IgD-negative memory B cell (primary cell): Measurements from ENCODE around the gene DGAT2L6. TPM values are rescaled to one million over a fixed set of nuclear protein-coding genes. Genes with fewer than 3 reads are reported as not detected.
"Not testable (repeated sequence)": the region's sequence is repeated elsewhere in the genome, so short reads cannot be mapped to it uniquely, and the experiment has no call there.

Experiments
- H3K27ac Mint-ChIP-seq, 3 donors: one replicate each; pipeline ENCODE4 v1.8.0; 2020 to 2022; ENCODE audit warnings: mild to moderate bottlenecking in 3 of 3, mixed read lengths in 3 of 3, moderate library complexity in 1 of 3
- H3K27me3 Mint-ChIP-seq: one replicate; pipeline ENCODE4 v1.8.0; 2021; ENCODE audit warnings: mixed read lengths
- H3K36me3 Mint-ChIP-seq: one replicate; pipeline ENCODE4 v1.8.0; 2020; ENCODE audit warnings: mild to moderate bottlenecking, mixed read lengths
- H3K4me1 Mint-ChIP-seq, 3 donors: one replicate each; pipeline ENCODE4 v1.8.0; 2020 to 2022; ENCODE audit warnings: mixed read lengths in 3 of 3, mild to moderate bottlenecking in 1 of 3
- H3K4me3 Mint-ChIP-seq, 4 donors: one replicate each; pipeline ENCODE4 v1.8.0; 2020 to 2022; ENCODE audit warnings: mild to moderate bottlenecking in 4 of 4, mixed read lengths in 4 of 4, moderate library complexity in 3 of 4
- H3K9me3 Mint-ChIP-seq, 3 donors: one replicate each; pipeline ENCODE4 v1.8.0; 2020 to 2021; ENCODE audit warnings: mixed read lengths in 3 of 3, mild to moderate bottlenecking in 1 of 3
- polyA plus RNA-seq: library from polyadenylated mRNA; unstranded; fragments of 300-500 nt; fragmentation: Illumina TruSeq; gene quantifications from one replicate; pipeline ENCODE4 v1.2.3, GENCODE V29; 2021

DGAT2L6 gene
- polyA plus RNA-seq, 1 donor from 2014 or later: not detected

DNA sequence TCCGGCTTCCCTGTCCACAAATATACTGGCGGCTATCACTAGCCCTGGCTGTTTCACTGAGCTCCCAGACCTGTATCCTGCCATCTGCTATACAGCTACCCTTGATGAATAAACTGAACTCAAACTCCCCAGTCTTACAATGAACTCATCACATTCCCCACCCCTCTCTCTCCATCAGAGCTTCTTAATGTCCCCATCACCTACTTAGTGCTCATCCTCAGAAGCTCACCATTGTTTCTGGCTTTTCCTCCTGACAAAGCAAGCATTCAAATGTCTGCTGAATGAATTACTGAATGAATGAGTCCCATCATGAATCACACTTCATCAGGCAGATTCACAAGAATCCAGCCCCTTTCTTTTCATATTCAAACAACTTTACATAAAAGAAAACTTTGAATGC is 5.7 kb upstream of the DGAT2L6 start:
- H3K27ac Mint-ChIP-seq: peak overlapping the region in 1 of 3 donors; percentile 59
- no peak overlapping the region for H3K4me3 Mint-ChIP-seq
- H3K9me3 Mint-ChIP-seq: peaks cover 0 to 3% (median 0%) of the 10 kb centered on the region in 3 donors

DNA sequence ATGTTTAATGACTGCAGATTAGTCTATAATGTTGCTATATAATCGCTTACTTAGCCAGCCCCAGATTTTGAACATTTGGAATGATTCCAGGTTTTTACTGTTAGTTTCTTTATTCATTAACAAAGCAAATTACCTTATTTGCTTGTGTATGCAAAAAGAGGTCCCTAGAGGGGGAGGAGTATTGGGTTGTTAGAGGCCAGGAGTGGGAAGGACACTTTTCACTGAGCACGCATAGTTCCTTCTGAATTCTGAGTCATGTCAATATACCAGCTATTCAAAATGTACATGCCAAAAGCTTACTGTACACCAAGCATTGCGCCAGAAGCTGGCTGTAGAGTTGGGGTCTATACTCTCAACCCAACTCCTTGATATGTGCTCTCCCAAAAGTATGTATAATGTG is 5.1 kb upstream of the DGAT2L6 start:
- peaks cover 1% of the 10 kb centered on the region for H3K36me3 Mint-ChIP-seq
- H3K9me3 Mint-ChIP-seq: peaks cover 0 to 3% (median 0%) of the 10 kb centered on the region in 3 donors
- H3K27me3 Mint-ChIP-seq: peaks cover 5% of the 10 kb centered on the region
- H3K4me3 Mint-ChIP-seq: no peak overlapping the region
- no peak overlapping the region for H3K27ac Mint-ChIP-seq
- peaks cover 0 to 6% (median 6%) of the 10 kb centered on the region in 3 donors for H3K4me1 Mint-ChIP-seq

More for the DNA sequence above, 5.7 kb upstream of the DGAT2L6 start:
- Mint-ChIP-seq H3K36me3 (peaks cover 2% of the 10 kb centered on the region), H3K27me3 (peaks cover 4% of the 10 kb centered on the region), H3K4me1 (peaks cover 0 to under 1% (median 0%) of the 10 kb centered on the region in 3 donors)

DNA sequence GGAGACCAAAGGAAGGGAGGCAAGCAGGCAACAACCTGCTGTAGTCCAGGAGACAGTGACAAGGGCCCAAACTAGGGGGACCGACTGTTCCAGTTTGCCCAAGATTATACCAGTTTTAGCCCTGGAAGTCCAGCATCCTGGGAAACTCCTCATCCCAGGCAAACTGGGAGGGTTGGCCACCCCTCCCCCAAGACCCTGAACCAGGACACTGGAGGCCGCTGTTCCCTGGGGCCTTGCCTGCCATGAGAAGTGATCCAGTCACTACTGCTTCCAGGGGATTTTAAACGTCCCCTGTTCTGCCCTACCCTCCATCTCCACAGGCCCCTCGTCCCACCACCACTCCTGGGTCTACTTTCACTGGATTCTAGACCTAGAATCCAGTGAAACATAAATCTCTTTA is 4.3 kb upstream of the DGAT2L6 start:
- Mint-ChIP-seq H3K36me3 (no peaks in the 10 kb centered on the region), H3K4me1 (peaks cover 0 to 7% (median 7%) of the 10 kb centered on the region in 3 donors), H3K27ac (no peak overlapping the region), H3K27me3 (peaks cover 6% of the 10 kb centered on the region), H3K9me3 (peaks cover 0 to 3% (median 0%) of the 10 kb centered on the region in 3 donors), H3K4me3 (no peak overlapping the region)

DNA sequence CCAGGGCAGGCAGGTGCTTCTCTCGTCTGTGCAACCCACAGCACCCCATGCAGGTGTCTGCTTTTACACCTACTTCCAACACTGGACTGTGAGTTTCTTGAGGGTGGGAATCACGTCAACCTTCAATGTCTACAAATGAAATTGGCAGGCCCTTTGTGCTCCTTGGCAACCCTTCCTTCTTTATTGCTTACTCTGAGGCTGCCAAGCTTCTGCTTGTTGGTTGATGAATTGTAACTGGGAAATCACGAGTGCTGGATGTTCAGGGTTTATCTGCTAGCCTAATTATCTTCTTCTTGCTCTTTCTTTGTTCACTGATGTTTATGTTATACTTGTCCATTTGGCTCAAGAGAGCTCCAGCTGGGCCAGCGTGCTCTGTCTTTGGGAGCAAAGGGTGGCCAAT is 2.5 kb upstream of the DGAT2L6 start:
- H3K27me3 Mint-ChIP-seq: peaks cover 6% of the 10 kb centered on the region
- peaks cover 0 to 3% (median 0%) of the 10 kb centered on the region in 3 donors for H3K9me3 Mint-ChIP-seq
- no peaks in the 10 kb centered on the region for H3K36me3 Mint-ChIP-seq
- no peak overlapping the region for H3K4me3 Mint-ChIP-seq
- H3K27ac Mint-ChIP-seq: no peak overlapping the region
- peaks cover 0 to 7% (median 7%) of the 10 kb centered on the region in 3 donors for H3K4me1 Mint-ChIP-seq

DNA sequence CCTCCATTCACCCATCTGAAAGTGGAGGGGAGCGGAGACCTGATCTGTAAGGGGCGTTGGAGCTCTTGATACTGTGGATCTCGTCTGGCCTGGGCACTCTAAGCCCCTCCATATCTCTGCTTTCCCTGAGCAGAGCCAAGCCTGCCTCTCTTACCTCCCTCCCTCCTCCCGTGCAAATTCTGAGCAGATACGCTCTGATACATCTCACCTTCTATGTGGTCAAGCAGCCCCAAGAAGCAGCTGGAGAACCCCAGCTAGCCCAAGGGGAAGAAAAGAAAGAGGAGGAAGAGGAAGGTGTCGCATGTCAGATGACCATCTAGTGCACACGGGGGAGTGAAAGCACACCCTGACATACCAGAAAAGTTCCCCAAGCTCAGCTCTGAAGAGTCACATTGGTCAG is 1.9 kb upstream of the DGAT2L6 start:
- H3K9me3 Mint-ChIP-seq: peaks cover 0 to 3% (median 0%) of the 10 kb centered on the region in 3 donors

DNA sequence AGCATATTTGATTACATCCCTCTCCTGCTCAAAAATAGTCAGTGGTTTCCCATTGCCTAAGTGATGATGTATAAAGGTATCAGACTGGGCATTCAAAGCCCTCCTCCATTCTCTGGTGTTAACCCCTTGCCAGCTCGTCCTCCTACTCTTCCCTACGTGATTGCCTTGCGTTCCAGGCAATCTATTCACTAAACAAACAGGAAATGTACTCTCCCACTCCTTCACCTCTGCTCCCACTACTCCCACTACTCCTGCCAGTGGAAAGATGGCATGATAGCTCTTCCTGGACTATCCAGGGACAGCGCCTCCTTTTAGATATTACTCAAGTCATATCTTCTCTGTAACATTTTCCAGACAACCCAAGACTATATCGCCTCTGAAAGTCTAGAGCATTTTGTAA is 5.8 kb downstream of the DGAT2L6 start:
- Mint-ChIP-seq H3K27ac (peak overlapping the region in 1 of 3 donors; percentile 20), H3K36me3 (no peaks in the 10 kb centered on the region), H3K4me3 (no peak overlapping the region), H3K4me1 (no peaks in the 10 kb centered on the region), H3K27me3 (peaks cover 4% of the 10 kb centered on the region), H3K9me3 (no peaks in the 10 kb centered on the region)

More for the DNA sequence above, 1.9 kb upstream of the DGAT2L6 start:
- H3K27me3 Mint-ChIP-seq: peaks cover 6% of the 10 kb centered on the region
- H3K4me3 Mint-ChIP-seq: no peak overlapping the region
- no peaks in the 10 kb centered on the region for H3K36me3 Mint-ChIP-seq
- no peak overlapping the region for H3K27ac Mint-ChIP-seq
- H3K4me1 Mint-ChIP-seq: peaks cover 0 to 7% (median 7%) of the 10 kb centered on the region in 3 donors

DNA sequence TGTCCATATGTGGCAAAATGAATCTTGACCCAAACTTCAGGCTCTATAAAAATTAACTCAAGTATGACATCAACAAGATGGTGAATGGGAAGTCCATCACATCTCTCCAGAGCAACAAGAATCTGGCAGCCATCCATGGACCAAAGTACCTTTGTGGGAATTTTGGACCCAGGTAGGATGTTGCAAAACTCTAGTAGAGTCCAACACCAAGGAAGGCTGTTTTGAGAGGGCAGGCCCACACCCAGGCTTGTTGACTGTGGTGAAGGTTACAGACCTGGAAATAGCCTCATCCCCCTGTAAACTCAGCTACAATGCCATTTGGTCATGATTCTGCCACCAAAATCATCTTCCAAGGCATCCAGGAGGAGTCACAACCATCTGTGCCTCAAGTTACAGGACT is 12.9 kb downstream of the DGAT2L6 start:
- Mint-ChIP-seq H3K4me1 (no peaks in the 10 kb centered on the region), H3K27me3 (peaks cover 4% of the 10 kb centered on the region), H3K4me3 (no peak overlapping the region), H3K36me3 (no peaks in the 10 kb centered on the region), H3K27ac (no peak overlapping the region), H3K9me3 (peaks cover 3 to 11% (median 7%) of the 10 kb centered on the region in 3 donors)

DNA sequence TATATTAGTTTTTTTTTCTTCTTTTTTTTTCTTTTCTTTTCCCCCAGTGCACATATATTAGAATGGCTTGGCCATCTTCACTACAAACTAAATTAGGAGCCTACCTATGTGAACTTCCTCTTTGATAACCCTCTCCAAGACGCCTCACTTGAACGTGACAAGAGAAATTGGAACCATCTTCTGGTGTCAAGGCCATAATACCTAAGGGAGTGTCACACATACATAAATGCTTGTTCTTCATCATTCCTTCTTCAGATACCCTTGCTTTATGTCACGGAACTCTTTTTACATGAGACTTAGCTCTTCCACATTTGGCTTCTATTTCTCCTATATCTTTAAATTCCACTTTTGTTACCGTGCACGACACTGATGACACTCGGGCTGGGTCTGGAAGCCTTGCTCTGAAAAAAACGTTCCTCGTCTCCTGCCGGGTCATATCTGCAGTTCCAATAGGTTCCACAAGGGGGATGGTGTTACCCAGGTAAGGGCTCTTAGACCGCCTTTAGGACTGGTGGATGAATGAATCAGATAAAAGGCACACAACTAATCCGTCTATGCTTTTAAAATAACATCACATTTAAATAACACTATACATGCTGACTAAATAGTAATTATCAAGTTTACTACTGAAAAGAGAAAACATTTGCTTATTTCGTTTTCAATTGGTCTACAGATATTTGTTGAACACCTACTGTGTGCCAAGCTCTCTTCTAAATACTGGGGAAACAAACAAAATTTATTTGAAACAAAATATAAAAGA is 19.9 kb downstream of the DGAT2L6 start:
- Mint-ChIP-seq H3K4me1 (peaks cover 0 to 2% (median 1%) of the 10 kb centered on the region in 3 donors), H3K9me3 (peaks cover 0 to 1% (median 0%) of the 10 kb centered on the region in 3 donors), H3K36me3 (no peaks in the 10 kb centered on the region), H3K4me3 (peak overlapping the region in 1 of 4 donors; percentile 79), H3K27ac (no peak overlapping the region), H3K27me3 (peaks cover 2% of the 10 kb centered on the region)

DNA sequence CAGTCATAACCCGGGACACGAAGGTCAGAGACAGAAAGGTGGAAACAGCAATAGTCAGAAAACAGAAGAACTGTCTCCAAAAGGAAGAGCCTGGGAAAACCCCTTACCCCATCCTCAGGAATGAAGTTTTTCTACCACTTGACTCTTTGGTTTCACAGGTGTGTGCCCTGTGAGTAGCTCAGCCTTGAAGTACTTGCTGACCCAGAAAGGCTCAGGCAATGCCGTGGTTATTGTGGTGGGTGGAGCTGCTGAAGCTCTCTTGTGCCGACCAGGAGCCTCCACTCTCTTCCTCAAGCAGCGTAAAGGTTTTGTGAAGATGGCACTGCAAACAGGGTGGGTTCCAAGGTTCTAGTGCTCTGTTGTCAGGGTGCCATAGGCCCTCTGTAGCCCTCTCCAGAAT is 24.4 kb downstream of the DGAT2L6 start:
- H3K9me3 Mint-ChIP-seq: no peaks in the 10 kb centered on the region

DNA sequence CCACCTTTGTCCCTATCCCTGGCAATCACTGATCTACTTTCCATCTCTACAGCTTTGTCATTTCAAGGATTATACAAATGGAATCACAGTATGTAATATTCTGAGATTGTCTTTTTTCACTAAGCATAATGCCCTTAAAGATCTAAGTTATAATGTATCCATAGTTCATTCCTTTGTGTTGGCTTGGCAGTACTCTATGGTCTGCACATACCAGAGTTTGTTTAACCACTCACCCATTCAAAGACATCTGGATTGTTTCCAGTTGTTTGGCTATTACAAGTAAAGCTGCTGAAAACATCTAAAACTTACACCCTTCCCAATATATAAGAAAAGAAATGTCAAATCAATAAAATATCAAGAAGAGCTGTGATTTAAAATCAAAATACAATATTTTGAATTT is 31.2 kb downstream of the DGAT2L6 start:
- H3K4me1 Mint-ChIP-seq: no peaks in the 10 kb centered on the region
- H3K4me3 Mint-ChIP-seq: no peak overlapping the region
- H3K27ac Mint-ChIP-seq: no peak overlapping the region
- peaks cover 2% of the 10 kb centered on the region for H3K36me3 Mint-ChIP-seq
- no peaks in the 10 kb centered on the region for H3K27me3 Mint-ChIP-seq
- H3K9me3 Mint-ChIP-seq: peaks cover 0 to 4% (median 0%) of the 10 kb centered on the region in 3 donors

More for the DNA sequence above, 24.4 kb downstream of the DGAT2L6 start:
- H3K4me3 Mint-ChIP-seq: no peak overlapping the region
- H3K4me1 Mint-ChIP-seq: peaks cover 0 to 2% (median 1%) of the 10 kb centered on the region in 3 donors
- peaks cover 2% of the 10 kb centered on the region for H3K27me3 Mint-ChIP-seq
- H3K36me3 Mint-ChIP-seq: peaks cover 2% of the 10 kb centered on the region
- no peak overlapping the region for H3K27ac Mint-ChIP-seq

DNA sequence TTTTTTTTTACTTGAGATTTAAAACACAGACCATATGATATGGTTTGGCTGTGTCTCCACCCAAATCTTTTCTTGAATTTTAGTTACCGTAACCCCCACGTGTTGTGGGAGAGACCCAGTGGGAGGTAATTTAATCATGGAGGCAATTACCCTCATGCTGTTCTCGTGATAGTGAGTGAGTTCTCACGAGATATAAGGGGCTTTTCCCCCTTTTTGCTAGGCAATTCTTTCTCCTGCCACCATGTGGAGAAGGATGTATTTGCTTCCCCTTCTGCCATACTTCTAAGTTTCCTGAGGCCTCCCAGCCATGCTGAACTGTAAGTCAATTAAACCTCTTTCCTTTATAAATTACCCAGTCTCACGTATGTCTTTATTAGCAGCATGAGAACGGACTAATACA is 32.3 kb downstream of the DGAT2L6 start:
- H3K4me3 Mint-ChIP-seq, H3K27ac Mint-ChIP-seq, H3K27me3 Mint-ChIP-seq, H3K4me1 Mint-ChIP-seq, H3K9me3 Mint-ChIP-seq, H3K36me3 Mint-ChIP-seq: not testable (repeated sequence)

DNA sequence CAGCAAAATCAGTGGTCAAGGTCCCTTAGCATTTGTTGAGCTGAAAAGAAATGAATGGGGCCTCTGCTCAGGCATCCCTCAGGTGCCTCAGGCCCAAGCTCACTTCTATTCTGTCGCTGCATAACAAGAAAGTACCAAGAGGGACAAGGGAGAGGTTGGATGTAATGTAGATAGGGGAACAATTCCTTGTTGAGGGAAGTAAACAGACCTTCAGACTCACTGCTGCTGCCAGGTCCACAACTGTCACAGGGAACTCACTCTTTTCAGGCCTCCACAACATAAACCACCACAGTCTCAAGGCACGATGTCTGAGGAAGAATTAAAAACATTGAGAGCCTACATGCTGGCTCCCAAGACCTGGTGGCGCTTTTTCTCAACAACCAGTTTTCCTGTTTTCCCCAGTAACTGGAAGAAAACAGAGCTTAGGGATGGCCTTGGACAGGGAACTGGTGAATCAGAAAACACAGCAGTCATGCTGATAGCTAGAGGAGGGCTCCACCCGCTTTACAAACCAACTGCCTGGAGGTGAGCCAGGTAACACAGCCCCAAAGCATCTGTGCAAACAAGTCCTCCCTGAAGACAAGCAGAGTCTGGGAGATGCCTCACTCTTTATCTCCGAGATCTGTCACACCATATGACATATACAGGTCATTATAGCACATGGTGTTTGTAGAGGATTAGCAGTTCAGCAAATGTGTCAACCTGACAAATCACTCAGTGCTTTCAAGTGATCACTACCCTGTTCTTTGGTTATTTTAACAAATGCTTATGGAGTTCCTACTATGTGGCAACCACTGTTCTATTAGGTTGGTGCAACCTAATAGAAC is 42.9 kb downstream of the DGAT2L6 start:
- H3K4me3 Mint-ChIP-seq: no peak overlapping the region
- H3K9me3 Mint-ChIP-seq: no peaks in the 10 kb centered on the region
- H3K4me1 Mint-ChIP-seq: no peaks in the 10 kb centered on the region
- no peak overlapping the region for H3K27ac Mint-ChIP-seq
- H3K27me3 Mint-ChIP-seq: peaks cover 10% of the 10 kb centered on the region
- H3K36me3 Mint-ChIP-seq: no peaks in the 10 kb centered on the region

DNA sequence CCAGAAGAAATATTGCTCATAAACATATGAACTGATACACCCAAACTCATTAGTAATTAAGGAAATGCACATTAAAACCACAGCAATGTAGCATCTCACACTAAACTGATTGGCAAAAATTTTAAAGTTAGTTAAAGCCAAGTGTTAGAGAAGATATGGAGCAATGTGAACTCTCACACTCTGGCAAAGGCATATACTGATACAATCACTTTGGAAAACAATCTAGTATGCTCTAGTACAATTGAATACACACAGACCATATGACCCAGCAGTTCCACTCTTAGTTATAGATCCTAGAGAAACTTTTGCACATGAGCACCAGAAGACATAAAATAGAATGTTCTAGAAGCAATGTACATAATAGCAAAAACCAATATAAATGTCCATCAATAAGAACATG is 48.8 kb downstream of the DGAT2L6 start:
- Mint-ChIP-seq H3K4me1 (no peaks in the 10 kb centered on the region), H3K36me3 (no peaks in the 10 kb centered on the region), H3K27ac (no peak overlapping the region), H3K4me3 (no peak overlapping the region), H3K9me3 (no peaks in the 10 kb centered on the region), H3K27me3 (peaks cover 2% of the 10 kb centered on the region)

DNA sequence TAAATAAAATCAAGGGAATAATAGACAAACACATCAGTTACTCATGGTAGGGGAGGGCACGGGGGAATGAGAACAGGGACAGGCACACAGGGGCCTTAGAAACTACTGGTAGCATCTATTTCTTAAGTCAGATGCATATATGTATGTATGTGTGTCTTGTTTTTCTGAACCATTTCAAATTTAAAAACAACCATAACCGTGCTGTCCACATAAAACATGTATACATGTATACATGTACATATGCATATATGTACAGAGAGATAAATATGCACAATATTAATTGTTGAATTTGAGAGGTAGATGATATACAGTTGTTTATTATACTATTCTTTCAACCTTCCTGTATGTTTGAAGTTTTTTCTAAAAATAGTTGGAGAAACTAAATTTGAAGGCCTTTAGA is 49.4 kb downstream of the DGAT2L6 start:
- H3K27me3 Mint-ChIP-seq: peaks cover 2% of the 10 kb centered on the region
- H3K4me1 Mint-ChIP-seq: no peaks in the 10 kb centered on the region
- H3K4me3 Mint-ChIP-seq: no peak overlapping the region
- H3K9me3 Mint-ChIP-seq: no peaks in the 10 kb centered on the region
- peak overlapping the region in 1 of 3 donors; percentile 17 for H3K27ac Mint-ChIP-seq
- no peaks in the 10 kb centered on the region for H3K36me3 Mint-ChIP-seq

DNA sequence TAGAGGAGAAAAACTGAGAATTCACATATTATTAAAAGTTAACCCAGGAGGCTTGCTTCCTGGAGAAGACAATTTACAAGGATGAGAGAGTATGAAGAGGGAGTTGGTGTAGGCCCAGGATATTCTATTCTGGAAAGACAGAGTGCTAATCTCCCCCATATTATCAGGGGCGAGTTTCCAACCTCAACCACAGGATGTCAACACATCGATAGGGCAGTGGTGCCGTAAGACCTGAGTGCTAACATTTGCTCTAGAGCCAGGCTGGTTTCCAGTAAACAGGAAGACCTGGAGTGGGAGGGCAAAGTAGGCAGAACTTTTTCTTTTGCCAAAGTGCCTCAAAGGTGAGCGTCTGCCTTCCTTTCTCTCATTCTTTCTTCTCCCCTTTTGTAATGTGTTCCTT is 54.4 kb downstream of the DGAT2L6 start:
- H3K27ac Mint-ChIP-seq: no peak overlapping the region
- H3K4me1 Mint-ChIP-seq: no peaks in the 10 kb centered on the region
- no peak overlapping the region for H3K4me3 Mint-ChIP-seq
- no peaks in the 10 kb centered on the region for H3K36me3 Mint-ChIP-seq
- H3K27me3 Mint-ChIP-seq: no peaks in the 10 kb centered on the region
- H3K9me3 Mint-ChIP-seq: no peaks in the 10 kb centered on the region
